Prostate gland (tissue), 2 donors: ENCODE measurements around the gene MAD2L2.

Experiments used
- POLR2A ChIP-seq: fragments of 450-650 bp; IDR thresholded peaks from one replicate; pipeline ENCODE4 v1.6.1; 2016; ENCODE audit warnings: antibody characterized with exemption, mild to moderate bottlenecking
- POLR2AphosphoS5 ChIP-seq: sonication (generic); formaldehyde crosslinking; IDR thresholded peaks from one replicate; pipeline ENCODE4 v1.6.1; 2017; ENCODE audit warnings: antibody characterized with exemption
- TF ChIP-seq, protein P1 (sequence below), 4 experiments: fragments of 200-600 bp in 2 of 4; fragments of 450-650 bp in 2 of 4; sonication (generic) in 2 of 4; IDR thresholded peaks; 1 replicate in 3 of 4; 2 replicates in 1 of 4; pipeline ENCODE4 v1.5.1; 2016 to 2019; ENCODE audit warnings: antibody characterized with exemption in 4 of 4, mild to moderate bottlenecking in 2 of 4, moderate library complexity in 2 of 4

DNA sequence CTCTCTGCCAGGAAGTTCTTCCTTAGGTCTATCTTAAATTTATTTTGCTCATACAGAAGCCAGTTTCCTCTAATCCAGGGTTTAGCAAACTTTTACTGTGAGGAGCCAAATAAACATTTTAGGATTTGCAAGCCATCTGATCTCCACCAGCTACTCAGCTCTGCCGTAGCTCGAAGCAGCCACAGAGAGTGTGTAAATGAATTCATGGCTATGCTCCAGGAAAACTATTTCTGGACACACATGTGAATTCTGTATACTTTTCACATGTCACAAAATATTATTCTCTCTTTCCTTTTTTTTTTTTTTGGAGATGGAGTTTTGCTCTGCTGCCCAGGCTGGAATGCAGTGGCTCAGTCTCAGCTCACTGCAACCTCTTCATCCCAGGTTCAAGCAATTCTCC is 41.6 kb upstream of the MAD2L2 start:
- TF ChIP-seq POLR2A = no peak
- TF ChIP-seq, protein P1, sequence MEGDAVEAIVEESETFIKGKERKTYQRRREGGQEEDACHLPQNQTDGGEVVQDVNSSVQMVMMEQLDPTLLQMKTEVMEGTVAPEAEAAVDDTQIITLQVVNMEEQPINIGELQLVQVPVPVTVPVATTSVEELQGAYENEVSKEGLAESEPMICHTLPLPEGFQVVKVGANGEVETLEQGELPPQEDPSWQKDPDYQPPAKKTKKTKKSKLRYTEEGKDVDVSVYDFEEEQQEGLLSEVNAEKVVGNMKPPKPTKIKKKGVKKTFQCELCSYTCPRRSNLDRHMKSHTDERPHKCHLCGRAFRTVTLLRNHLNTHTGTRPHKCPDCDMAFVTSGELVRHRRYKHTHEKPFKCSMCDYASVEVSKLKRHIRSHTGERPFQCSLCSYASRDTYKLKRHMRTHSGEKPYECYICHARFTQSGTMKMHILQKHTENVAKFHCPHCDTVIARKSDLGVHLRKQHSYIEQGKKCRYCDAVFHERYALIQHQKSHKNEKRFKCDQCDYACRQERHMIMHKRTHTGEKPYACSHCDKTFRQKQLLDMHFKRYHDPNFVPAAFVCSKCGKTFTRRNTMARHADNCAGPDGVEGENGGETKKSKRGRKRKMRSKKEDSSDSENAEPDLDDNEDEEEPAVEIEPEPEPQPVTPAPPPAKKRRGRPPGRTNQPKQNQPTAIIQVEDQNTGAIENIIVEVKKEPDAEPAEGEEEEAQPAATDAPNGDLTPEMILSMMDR (IDR thresholded peaks at IDR 0.05) = no peak
- TF ChIP-seq POLR2AphosphoS5 = peak; percentile 5
